K562 (cell line): ENCODE results near the gene EMILIN1. TPM values are rescaled to one million over a fixed set of nuclear protein-coding genes. Genes with fewer than 3 reads are reported as not detected.
"Not testable (repeated sequence)": the region's sequence is repeated elsewhere in the genome, so short reads cannot be mapped to it uniquely, and the experiment has no call there.

Experiments used
- ATAC-seq: fragments of 200-7000 bp; cut with Tn5 transposase; 3 replicates; pipeline ENCODE4 v1.9.1; 2020; ENCODE audit warnings: moderate library complexity
- BruUV-seq: library from RNA; stranded (reverse); fragments of 400-500 nt; replicated peaks from 2 replicates; lab custom pipeline; 2021; lab: Mats Ljungman, UMichigan
- CTCF ChIA-PET: fragments of 300-600 bp; formaldehyde crosslinking; extraction: SDS; loops from one replicate; lab custom pipeline; 2021; ENCODE audit warnings: low intra/inter-chr PET ratio; lab: Yijun Ruan, JAX
- POLR2A ChIA-PET: fragments of 300-600, 350-650 bp; sonication (Branson Sonifier 250); formaldehyde crosslinking; extraction: SDS; loops from one replicate; lab custom pipeline; 2021; ENCODE audit warnings: antibody characterized with exemption, inconsistent platforms; lab: Yijun Ruan, JAX
- DNase-seq, 4 experiments: peaks; one replicate each; pipeline versions ENCODE4 v3.0.0 to v3.0.0-alpha.2; 2011 to 2018; ENCODE audit warnings: low spot score in 3 of 4, mixed read lengths in 3 of 4; ENCODE audit errors: extremely low read depth in 1 of 4
- FAIRE-seq: peaks from 2 replicates; lab custom pipeline; 2011; peaks lifted over from hg19 to GRCh38; lab: Jason Lieb, UNC
- H2AFZ ChIP-seq: 2 replicates; pipeline ENCODE4 v1.6.0; 2011; ENCODE audit warnings: low read depth, low read length, control low read depth, inconsistent platforms
- H3K27ac ChIP-seq: fragments of 200-600 bp; 3 replicates; pipeline ENCODE4 v1.8.0; 2011; ENCODE audit warnings: low read depth, mild to moderate bottlenecking, control low read depth, inconsistent platforms, low read length, moderate library complexity, mixed read lengths; ENCODE audit errors: extremely low read depth
- H3K27me3 ChIP-seq, 2 experiments: fragments of 300-600 bp in 1 of 2; 2 replicates in 1 of 2; 3 replicates in 1 of 2; pipeline versions ENCODE4 v1.6.0 to v1.8.0; 2011; ENCODE audit warnings: inconsistent platforms in 2 of 2, low read length in 2 of 2, mild to moderate bottlenecking in 1 of 2, mixed read lengths in 1 of 2, moderate library complexity in 1 of 2; ENCODE audit not compliant: control insufficient read depth in 2 of 2, insufficient read depth in 2 of 2
- H3K36me3 ChIP-seq: fragments of 300-600 bp; 3 replicates; pipeline ENCODE4 v1.8.0; 2011; ENCODE audit warnings: mild to moderate bottlenecking, low read length, inconsistent platforms; ENCODE audit not compliant: control insufficient read depth, insufficient read depth
- H3K4me1 ChIP-seq, 2 experiments: fragments of 200-600 bp in 1 of 2; replicated peaks in 1 of 2; 2 replicates in 1 of 2; 3 replicates in 1 of 2; pipeline versions ENCODE4 v1.5.1 to v1.8.0; 2011; ENCODE audit warnings: inconsistent platforms in 2 of 2, low read length in 2 of 2, mild to moderate bottlenecking in 1 of 2, mixed read lengths in 1 of 2, moderate library complexity in 1 of 2; ENCODE audit not compliant: control insufficient read depth in 2 of 2, insufficient read depth in 2 of 2
- H3K4me2 ChIP-seq: 2 replicates; pipeline ENCODE4 v1.6.1; 2011; ENCODE audit warnings: low read length, control low read depth, inconsistent platforms, mixed read lengths; ENCODE audit not compliant: insufficient read depth
- H3K4me3 ChIP-seq: fragments of 200-600 bp; sonication (generic), shearing (Covaris generic); 2 replicates; pipeline ENCODE4 v1.5.1; 2016; ENCODE audit warnings: control low read depth, inconsistent platforms
- H3K79me2 ChIP-seq: fragments of 200-600 bp; 3 replicates; pipeline ENCODE4 v1.8.0; 2011; ENCODE audit warnings: low read length, inconsistent platforms; ENCODE audit not compliant: control insufficient read depth, insufficient read depth
- H3K9ac ChIP-seq, 2 experiments: 2 replicates each; pipeline versions ENCODE4 v1.6.0 to v1.6.1; 2011; ENCODE audit warnings: low read depth in 2 of 2, low read length in 2 of 2, control low read depth in 1 of 2, inconsistent platforms in 1 of 2, mild to moderate bottlenecking in 1 of 2, mixed read lengths in 1 of 2; ENCODE audit not compliant: insufficient read depth in 1 of 2
- H3K9me1 ChIP-seq: one replicate; pipeline ENCODE4 v1.6.0; 2011; ENCODE audit warnings: inconsistent platforms, mild to moderate bottlenecking, low read length, moderate library complexity; ENCODE audit not compliant: control insufficient read depth, insufficient read depth
- H3K9me3 ChIP-seq: replicated peaks from 2 replicates; pipeline ENCODE4 v1.5.1; 2011; ENCODE audit warnings: low read depth, low read length, inconsistent platforms; ENCODE audit not compliant: control insufficient read depth, insufficient read depth
- H4K20me1 ChIP-seq: replicated peaks from 2 replicates; pipeline ENCODE4 v1.6.1; 2011; ENCODE audit warnings: low read length, inconsistent platforms, mixed read lengths; ENCODE audit not compliant: control insufficient read depth, insufficient read depth
- KAT7 ChIP-seq: sonication (generic); formaldehyde crosslinking; IDR thresholded peaks from 2 replicates; pipeline ENCODE4 v1.8.0; 2022; ENCODE audit warnings: missing genetic modification reagents, mild to moderate bottlenecking, borderline replicate concordance
- L3MBTL2 ChIP-seq: fragments of 450-650 bp; IDR thresholded peaks from 2 replicates; pipeline ENCODE4 v1.6.1; 2016; ENCODE audit warnings: mild to moderate bottlenecking, moderate library complexity
- ZNF41 ChIP-seq: fragments of 250-450 bp; sonication (Bioruptor Pico); conservative IDR thresholded peaks from 2 replicates; pipeline ENCODE4 v1.4.0; 2020; ENCODE audit warnings: mild to moderate bottlenecking
- WGBS: fragments of 100-300 bp; shearing (Covaris generic); methylation state at CpG from one replicate; pipeline ENCODE4 v1.1.6; 2016; ENCODE audit warnings: low coverage, mixed read lengths; ENCODE audit not compliant: insufficient coverage; ENCODE audit errors: missing lambda C conversion rate; 5-methylcytosine and 5-hydroxymethylcytosine counted together
- in situ Hi-C: fragments of 300-500 bp; cut with MboI; formaldehyde crosslinking; loops from 4 replicates; pipeline ENCODE4 v1.15.0; 2018; ENCODE audit warnings: inconsistent platforms, mixed read lengths
- intact Hi-C: fragments of 100-400 bp; cut with micrococcal nuclease; formaldehyde crosslinking; loops from 2 replicates; pipeline ENCODE4 v1.14.2; 2022
- polyA plus RNA-seq, 8 experiments: library from polyadenylated mRNA; depleted of rRNA in 4 of 8; stranded (reverse) in 5 of 8; unstranded in 3 of 8; fragments of >200 nt; fragmentation: Nextera tagmentation in 2 of 8; fragmentation: Illumina TruSeq in 1 of 8; extraction: Ambion mirVana in 2 of 8; extraction: Trizol in 1 of 8; gene quantifications; 2 replicates each; pipeline versions ENCODE4 v1.2.1 to v1.2.3, GENCODE V29; 2011 to 2014; ENCODE audit warnings: inconsistent platforms in 1 of 8, missing spikeins in 1 of 8
- total RNA-seq, 7 experiments: library from RNA; depleted of rRNA in 6 of 7; stranded (reverse); fragments of >200 nt in 6 of 7; fragmentation: Illumina TruSeq in 2 of 7; extraction: Trizol in 2 of 7; gene quantifications; 2 replicates each; pipeline versions ENCODE4 v1.2.1 to v1.2.3, GENCODE V29; 2011 to 2021; ENCODE audit warnings: low replicate concordance in 1 of 7
- TF ChIP-seq, protein P1 (sequence below): sonication (generic); formaldehyde crosslinking; IDR thresholded peaks from 2 replicates; pipeline ENCODE4 v1.8.1; 2023; ENCODE audit warnings: mild to moderate bottlenecking, missing genetic modification reagents

Gene EMILIN1
- total and polyA plus RNA-seq, 9 of the 15 experiments (the other 6 are each of a cell fraction or from before 2014, with no cell fraction given): 0.04 to 2.7 (median 0.54) TPM; not detected in 2

DNA sequence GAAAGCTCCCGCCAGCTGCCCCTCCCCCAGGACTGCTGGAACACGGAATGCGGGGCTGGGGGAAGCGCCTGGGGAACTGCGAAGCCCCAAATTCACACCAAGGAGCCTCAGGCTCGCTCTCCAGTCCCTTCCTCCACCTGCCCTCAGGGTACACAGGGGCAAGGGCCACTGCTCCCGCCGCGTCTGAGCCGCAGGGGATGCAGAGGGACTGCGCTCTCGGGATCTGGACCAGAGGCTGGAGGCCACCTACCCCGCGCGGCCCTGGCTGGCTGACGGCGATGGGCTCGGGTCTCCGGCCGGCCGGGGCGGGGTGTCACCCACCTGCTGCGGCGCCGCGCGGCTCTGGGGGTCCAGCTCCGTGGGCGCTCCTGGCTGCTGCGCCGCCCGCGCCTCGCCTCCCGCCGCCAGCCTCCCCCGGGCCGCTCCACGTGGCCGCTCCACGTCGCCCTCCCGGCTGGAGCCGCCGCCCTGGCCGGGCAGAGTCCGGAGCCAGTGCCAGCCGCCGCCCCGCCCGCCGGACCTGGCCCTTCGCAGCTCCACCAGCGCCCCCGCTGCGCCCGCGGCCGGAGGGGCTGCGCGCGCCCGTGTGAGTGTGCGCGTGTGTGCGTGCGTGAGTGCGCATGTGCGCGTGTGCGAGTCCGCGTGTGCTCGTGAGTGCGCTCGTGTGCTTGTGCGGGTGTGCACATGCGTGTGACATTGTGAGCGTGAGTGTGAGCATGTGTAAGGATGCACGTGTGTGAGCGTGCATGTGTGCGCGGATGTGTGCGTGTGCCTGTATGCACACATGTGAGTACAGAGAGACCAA lies 40.3 kb downstream of the EMILIN1 start, which contains the start of gene CGREF1:
Gene CGREF1, minus strand, starts transcription at position 604 of the 805 bp plus-strand sequence. CDS start 14,762 bp downstream, outside the sequence.
- BruUV-seq: no TSS peak
- Histone ChIP-seq H3K79me2 (no peaks in the 10 kb centered on the region), H3K4me1 (peaks cover 4 to 19% of the 10 kb centered on the region in 2 experiments; a peak in 3 of 5 replicates), H3K9me3 (no peaks in the 10 kb centered on the region), H3K36me3 (no peaks in the 10 kb centered on the region), H4K20me1 (no peaks in the 10 kb centered on the region), H3K27ac (no peak within 1 kb of the TSS), H2AFZ (no peak within 1 kb of the TSS), H3K4me3 (no peak within 1 kb of the TSS), H3K9ac (no peak within 1 kb of the TSS), H3K9me1 (no peaks in the 10 kb centered on the region), H3K27me3 (peaks cover 7 to 11% of the 10 kb centered on the region in 2 experiments; a peak in 4 of 5 replicates), H3K4me2 (no peak within 1 kb of the TSS)
- no peak for TF ChIP-seq L3MBTL2
- TF ChIP-seq, protein P1, sequence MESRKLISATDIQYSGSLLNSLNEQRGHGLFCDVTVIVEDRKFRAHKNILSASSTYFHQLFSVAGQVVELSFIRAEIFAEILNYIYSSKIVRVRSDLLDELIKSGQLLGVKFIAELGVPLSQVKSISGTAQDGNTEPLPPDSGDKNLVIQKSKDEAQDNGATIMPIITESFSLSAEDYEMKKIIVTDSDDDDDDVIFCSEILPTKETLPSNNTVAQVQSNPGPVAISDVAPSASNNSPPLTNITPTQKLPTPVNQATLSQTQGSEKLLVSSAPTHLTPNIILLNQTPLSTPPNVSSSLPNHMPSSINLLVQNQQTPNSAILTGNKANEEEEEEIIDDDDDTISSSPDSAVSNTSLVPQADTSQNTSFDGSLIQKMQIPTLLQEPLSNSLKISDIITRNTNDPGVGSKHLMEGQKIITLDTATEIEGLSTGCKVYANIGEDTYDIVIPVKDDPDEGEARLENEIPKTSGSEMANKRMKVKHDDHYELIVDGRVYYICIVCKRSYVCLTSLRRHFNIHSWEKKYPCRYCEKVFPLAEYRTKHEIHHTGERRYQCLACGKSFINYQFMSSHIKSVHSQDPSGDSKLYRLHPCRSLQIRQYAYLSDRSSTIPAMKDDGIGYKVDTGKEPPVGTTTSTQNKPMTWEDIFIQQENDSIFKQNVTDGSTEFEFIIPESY: 0 out of 2 replicates have a peak, but pooled peaks have one; percentile 38
- TF ChIP-seq ZNF41 (CRISPR knock-in tag): no peak
- no peak for TF ChIP-seq KAT7
- no peak for FAIRE-seq
- CTCF ChIA-PET: no interaction called here
- in situ Hi-C loops (no loop called here), intact Hi-C loops (no loop called here)
- DNase-seq: no peak
- WGBS: 68% methylated on average over 21 of the region's 84 CpGs
- no peak for ATAC-seq
- POLR2A ChIA-PET: interaction anchor here (0.8 kb wide), 1 partner anchor 40 kb away, joined by 3 read pairs; no protein-coding TSS in a partner anchor

- H4K20me1 ChIP-seq, DNase-seq, POLR2A ChIA-PET, H3K27ac ChIP-seq, H3K4me3 ChIP-seq, FAIRE-seq, H3K9ac ChIP-seq, in situ Hi-C loops, CTCF ChIA-PET, ATAC-seq, H3K9me3 ChIP-seq, intact Hi-C loops, BruUV-seq, H3K4me2 ChIP-seq, H3K36me3 ChIP-seq, H3K9me1 ChIP-seq, H2AFZ ChIP-seq, H3K79me2 ChIP-seq: not testable (repeated sequence)
- peaks cover 10 to 23% of the 10 kb centered on the region in 2 experiments; a peak in 4 of 5 replicates for H3K4me1 ChIP-seq
- H3K27me3 ChIP-seq: peaks cover 7 to 11% of the 10 kb centered on the region in 2 experiments; a peak in 4 of 5 replicates
- 19% methylated on average over 7 of the region's 8 CpGs for WGBS
These were observed 40.9 kb downstream of the EMILIN1 start for GRCh38 chr2:27119330-27119670.
